ENCODE data around the gene PGF.

DNA sequence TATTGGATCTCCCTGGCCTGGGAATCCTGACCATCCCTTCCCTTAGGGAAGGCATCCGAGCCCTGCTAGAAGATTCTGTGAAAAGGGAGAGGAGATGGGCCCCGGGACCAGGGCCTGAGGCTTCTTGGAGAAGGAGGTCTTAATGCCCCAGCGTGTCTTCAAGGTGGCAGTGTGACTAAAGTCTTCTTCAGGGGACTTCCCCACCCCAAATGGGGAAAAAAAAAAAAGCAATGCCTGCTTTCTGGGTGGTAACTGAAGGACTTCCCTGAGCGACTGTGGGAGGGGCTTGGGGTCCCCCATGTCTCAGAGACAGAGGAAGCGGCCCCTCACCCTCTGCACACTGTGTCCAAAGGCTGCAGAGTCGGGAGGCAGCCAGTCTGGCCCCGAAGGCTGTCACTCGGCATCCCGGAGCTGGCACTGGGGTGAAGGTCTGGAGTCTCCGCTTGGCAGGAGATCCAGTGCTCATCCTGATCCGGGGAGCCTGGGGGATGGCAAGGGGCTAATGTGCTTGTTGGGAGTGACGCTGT, 7.8 kb upstream of the PGF start:
- TF ChIP-seq, protein P1, sequence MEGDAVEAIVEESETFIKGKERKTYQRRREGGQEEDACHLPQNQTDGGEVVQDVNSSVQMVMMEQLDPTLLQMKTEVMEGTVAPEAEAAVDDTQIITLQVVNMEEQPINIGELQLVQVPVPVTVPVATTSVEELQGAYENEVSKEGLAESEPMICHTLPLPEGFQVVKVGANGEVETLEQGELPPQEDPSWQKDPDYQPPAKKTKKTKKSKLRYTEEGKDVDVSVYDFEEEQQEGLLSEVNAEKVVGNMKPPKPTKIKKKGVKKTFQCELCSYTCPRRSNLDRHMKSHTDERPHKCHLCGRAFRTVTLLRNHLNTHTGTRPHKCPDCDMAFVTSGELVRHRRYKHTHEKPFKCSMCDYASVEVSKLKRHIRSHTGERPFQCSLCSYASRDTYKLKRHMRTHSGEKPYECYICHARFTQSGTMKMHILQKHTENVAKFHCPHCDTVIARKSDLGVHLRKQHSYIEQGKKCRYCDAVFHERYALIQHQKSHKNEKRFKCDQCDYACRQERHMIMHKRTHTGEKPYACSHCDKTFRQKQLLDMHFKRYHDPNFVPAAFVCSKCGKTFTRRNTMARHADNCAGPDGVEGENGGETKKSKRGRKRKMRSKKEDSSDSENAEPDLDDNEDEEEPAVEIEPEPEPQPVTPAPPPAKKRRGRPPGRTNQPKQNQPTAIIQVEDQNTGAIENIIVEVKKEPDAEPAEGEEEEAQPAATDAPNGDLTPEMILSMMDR (IDR thresholded peaks at IDR 0.05), result no peak
- TF ChIP-seq EP300 (IDR thresholded peaks at IDR 0.05), result no peak

Measured in upper lobe of left lung (tissue), 4 donors.